Epithelial cell of esophagus (primary cell): ENCODE results near the gene RIOX2.

Experiments used
- DNase-seq: peaks from one replicate; pipeline ENCODE4 v3.0.0; 2010; ENCODE audit warnings: low read depth
- H3K4me3 ChIP-seq: 2 replicates; pipeline ENCODE4 v1.5.1; 2011; ENCODE audit warnings: mild to moderate bottlenecking, low read length, control low read depth
- TF ChIP-seq, protein P1 (sequence below): IDR thresholded peaks from 2 replicates; pipeline ENCODE4 v1.5.1; 2011; ENCODE audit warnings: low read depth, mild to moderate bottlenecking, low read length, control low read depth, inconsistent platforms; ENCODE audit not compliant: insufficient read depth; ENCODE audit errors: missing control alignments

Gene RIOX2

DNA sequence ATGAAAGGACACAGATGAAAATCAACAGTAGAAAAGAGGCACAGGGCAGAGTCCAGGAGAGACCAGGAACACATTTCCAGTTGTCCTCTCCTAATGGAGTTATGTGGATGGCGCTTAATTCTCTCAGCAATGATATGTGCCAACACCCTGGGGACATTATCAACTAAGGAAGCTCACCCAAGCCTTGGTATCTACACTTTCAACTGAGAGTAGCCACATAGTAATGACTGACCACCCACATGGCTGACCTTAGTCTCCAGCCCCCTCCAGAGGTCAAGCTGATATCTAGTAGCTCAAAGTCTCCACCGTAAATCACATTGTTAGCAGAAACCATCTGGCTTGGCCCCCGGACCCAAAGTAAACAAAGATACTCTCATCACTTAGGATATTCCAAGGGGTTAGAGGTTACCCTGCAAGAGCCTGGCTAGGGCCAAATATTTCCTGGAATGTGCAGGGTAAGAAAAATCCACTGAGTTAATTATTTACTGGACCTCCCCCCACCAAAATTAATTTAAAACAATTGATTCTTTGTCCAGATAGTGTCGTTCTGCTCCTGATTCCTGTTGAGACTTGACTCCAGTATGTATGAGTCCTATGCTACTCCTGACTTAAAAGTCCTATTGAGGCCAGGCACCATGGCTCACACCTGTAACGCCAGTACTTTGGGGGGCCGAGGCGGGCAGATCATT is 38.1 kb upstream of the RIOX2 start:
- TF ChIP-seq, protein P1, sequence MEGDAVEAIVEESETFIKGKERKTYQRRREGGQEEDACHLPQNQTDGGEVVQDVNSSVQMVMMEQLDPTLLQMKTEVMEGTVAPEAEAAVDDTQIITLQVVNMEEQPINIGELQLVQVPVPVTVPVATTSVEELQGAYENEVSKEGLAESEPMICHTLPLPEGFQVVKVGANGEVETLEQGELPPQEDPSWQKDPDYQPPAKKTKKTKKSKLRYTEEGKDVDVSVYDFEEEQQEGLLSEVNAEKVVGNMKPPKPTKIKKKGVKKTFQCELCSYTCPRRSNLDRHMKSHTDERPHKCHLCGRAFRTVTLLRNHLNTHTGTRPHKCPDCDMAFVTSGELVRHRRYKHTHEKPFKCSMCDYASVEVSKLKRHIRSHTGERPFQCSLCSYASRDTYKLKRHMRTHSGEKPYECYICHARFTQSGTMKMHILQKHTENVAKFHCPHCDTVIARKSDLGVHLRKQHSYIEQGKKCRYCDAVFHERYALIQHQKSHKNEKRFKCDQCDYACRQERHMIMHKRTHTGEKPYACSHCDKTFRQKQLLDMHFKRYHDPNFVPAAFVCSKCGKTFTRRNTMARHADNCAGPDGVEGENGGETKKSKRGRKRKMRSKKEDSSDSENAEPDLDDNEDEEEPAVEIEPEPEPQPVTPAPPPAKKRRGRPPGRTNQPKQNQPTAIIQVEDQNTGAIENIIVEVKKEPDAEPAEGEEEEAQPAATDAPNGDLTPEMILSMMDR, result no peak
- DNase-seq, result no peak
- H3K4me3 ChIP-seq, result no peak overlapping the region

DNA sequence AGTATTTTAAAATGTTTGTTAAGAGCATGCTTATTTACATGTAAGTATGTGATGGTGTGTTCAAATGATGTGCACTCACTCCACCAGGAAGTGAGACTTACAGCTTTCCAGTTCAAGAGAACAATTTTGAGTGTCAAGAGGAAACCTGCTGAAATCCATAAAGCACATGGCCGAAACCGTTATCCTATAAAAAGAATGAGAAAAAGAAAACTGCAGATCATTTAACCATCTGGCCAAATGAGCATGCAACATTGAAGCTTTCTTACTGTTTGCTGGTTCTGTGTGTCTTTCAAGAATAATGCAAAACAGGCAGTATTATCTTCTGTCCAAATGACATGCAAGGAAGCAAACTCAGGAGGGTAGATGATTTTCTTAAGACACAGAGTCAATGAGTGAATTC is 36.6 kb upstream of the RIOX2 start:
- TF ChIP-seq, protein P1, result no peak
- H3K4me3 ChIP-seq, result no peak overlapping the region
- no peak for DNase-seq

DNA sequence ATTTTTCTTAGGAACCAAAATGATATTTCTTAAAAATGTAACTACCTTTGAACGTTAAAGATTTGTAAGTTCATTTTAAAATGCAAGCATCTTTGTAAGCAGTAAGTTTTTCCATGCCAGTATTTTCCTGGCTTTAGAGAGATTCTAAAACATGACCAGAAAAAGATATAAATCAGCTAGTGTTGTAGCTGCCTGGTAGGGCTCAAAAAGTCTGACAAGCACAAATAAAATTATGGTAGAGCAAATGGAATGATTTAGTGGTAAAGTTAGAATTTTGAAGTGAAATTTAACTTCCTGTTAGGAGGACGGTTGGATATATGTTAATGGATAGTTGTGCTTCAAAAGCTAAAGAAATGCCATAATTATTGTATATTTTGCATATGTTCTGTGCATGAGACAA is 33.2 kb upstream of the RIOX2 start:
- TF ChIP-seq, protein P1, result no peak
- no peak for DNase-seq
- H3K4me3 ChIP-seq, result no peak overlapping the region

DNA sequence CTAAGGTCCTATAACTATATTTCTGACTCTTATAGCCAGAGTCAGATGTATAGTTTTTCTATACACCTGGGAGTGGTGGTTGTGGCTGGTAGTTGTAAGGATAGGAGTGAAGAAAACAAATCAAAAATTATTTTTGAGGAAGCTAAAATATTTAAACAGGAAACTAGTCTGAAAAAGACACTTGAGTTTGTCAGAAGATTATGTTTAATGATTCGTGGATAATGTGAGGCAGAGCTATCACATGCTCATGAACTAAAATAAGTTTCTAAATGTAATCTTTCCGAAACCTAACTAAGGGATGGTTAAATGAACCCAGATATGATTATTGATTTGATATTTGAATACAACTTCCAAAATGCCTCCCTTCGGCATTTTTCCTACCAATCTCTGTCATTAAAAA is 32.5 kb upstream of the RIOX2 start:
- no peak overlapping the region for H3K4me3 ChIP-seq
- TF ChIP-seq, protein P1, result no peak
- no peak for DNase-seq

DNA sequence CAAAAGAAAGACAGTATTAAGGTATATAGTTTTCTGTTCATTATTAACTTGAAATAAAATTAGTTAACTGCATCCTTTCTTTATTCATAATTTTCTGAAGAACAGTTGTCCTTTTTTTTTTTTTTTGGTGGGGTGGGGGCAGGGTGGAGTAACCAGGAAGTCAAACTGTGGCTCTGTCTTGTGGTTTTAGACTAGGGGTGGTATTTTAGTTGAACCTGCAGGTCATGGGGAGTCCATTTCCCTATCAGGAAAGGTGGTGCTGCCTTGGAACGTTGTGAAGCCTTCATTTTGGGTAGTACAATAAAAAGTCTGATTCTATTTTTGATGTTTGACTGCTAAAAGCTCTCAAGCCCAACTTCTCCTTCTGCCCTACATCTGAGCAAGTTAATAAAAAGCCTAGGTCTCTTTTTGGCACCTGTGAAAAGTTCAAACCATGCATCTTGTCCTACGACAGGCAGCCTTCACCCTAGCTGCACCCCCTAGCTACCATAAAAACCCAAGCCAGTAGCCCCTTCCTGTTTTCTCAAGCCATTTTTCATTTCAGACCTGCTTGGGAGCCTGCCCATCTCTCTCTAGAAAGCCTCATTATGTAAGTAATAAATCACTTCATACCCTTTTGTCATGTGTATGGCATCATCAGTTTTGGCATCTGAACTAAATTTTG is 31.2 kb upstream of the RIOX2 start:
- no peak for DNase-seq
- H3K4me3 ChIP-seq, result no peak overlapping the region
- TF ChIP-seq, protein P1, result no peak

DNA sequence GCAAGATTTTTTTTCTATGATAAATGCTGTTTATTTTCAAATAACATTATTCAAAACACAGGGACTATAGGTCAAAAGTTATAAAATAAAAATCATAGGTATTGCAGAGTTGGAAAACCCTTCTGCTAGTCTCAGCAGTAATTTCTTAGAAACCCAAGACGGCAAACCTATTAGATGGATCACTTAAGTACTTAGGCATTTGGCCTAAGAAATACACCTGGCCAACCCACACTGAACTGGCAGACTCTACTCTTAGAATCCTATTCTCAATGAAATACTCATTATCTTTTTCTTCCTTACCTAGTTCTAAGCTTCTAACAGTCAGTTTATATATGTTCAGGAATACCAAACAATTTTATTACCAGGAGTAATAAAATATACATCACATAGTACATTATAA is 30.5 kb upstream of the RIOX2 start:
- no peak for DNase-seq
- TF ChIP-seq, protein P1, result no peak
- no peak overlapping the region for H3K4me3 ChIP-seq

DNA sequence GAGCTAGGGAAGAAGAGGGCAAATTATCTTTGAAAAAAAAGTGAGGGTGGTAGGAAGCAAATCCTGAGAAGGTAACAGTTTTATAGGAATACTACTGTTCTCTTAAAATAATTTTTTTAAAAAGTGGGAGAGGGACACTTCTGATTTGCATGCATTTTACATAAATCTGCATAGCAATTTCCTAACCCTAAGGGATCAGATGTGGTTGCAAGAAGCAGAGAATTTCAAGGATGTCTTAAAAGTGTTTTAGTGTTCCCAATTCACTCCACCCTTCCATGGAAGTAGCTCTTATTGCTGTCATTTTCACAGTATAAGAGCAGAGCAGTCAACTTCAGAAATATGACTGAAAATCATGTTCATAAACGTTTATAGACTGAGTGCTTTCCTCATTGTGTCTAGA is 27.8 kb upstream of the RIOX2 start:
- TF ChIP-seq, protein P1, result no peak
- no peak overlapping the region for H3K4me3 ChIP-seq
- no peak for DNase-seq
